Right atrium auricular region (tissue), 2 donors: ENCODE results near the gene ZNF419. TPM values are rescaled to one million over a fixed set of nuclear protein-coding genes. Genes with fewer than 3 reads are reported as not detected.
A peak's percentile ranks its signal among the peaks of the same experiment; 100 is the strongest.
"Not testable (repeated sequence)": the region's sequence is repeated elsewhere in the genome, so short reads cannot be mapped to it uniquely, and the experiment has no call there.

Experiments used
- DNase-seq: peaks from one replicate; pipeline ENCODE4 v3.0.0-alpha.2; 2019; ENCODE audit warnings: low spot score
- H3K27ac ChIP-seq, 2 donors: fragments of 200-600 bp; sonication (generic); 1 replicate in 1 of 2; 2 replicates in 1 of 2; pipeline ENCODE4 v1.5.1; 2016 to 2019
- H3K27me3 ChIP-seq, 2 donors: fragments of 200-600 bp; sonication (generic); one replicate each; pipeline versions ENCODE4 v1.5.1 to v1.6.0; 2017 to 2019
- H3K36me3 ChIP-seq: fragments of 200-600 bp; sonication (generic); one replicate; pipeline ENCODE4 v1.5.1; 2016
- H3K4me1 ChIP-seq, 2 donors: fragments of 200-600 bp; sonication (generic); one replicate each; pipeline versions ENCODE4 v1.5.1 to v1.6.0; 2017 to 2019
- H3K4me3 ChIP-seq, 2 donors: fragments of 200-600 bp; sonication (generic); 1 replicate in 1 of 2; 2 replicates in 1 of 2; pipeline ENCODE4 v1.5.1; 2017 to 2019; ENCODE audit warnings: mild to moderate bottlenecking in 1 of 2, moderate library complexity in 1 of 2
- H3K9me3 ChIP-seq, 2 donors: fragments of 200-600 bp; sonication (generic); one replicate each; pipeline ENCODE4 v1.5.1; 2019
- CTCF ChIP-seq, 2 donors: fragments of 200-600 bp; sonication (generic); IDR thresholded peaks; one replicate each; pipeline ENCODE4 v1.5.1; 2019; ENCODE audit warnings: antibody characterized with exemption in 2 of 2
- total RNA-seq, 2 donors: library from RNA; depleted of rRNA; stranded (reverse); fragments of >200 nt; gene quantifications; one replicate each; pipeline ENCODE4 v1.1.0, GENCODE V29; 2016

Gene ZNF419
- total RNA-seq, 2 donors from 2014 or later: 4.9 to 7.2 TPM

DNA sequence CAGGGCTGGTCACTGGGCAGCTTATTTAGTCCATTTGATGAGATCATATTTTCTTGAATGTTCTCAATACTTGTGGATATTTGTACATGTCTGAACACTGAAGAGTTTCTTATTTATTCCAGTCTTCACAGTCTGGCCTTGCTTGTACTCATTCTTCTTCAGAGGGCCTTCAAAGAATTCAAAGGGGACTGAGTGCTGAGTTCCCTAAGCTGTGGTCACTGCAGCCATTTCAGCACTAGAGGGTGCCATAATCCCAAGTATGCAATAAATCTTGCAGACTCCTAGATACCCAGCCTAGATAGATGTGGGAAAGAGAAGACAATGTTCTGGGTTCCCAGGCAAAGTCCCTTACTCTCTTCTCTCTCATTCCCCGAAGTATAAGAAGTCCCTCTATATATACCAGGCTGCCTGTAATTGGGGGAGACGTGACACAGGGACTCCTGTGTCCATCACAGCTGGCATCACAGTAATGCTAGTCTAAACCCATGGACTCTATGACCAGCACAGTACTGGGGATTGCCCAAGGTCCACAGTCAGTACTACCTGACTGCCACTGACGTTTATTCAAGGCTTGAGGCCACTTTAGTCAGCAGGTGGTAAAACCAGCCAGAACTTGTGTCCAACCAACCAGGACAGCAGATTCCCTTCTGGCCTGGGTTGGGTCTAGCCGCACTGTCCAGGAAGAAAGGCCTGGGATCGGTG, 21.7 kb upstream of the ZNF419 start:
- no peak for TF ChIP-seq CTCF (IDR thresholded peaks at IDR 0.05)
- H3K36me3 ChIP-seq: peaks cover 13% of the 10 kb centered on the region

DNA sequence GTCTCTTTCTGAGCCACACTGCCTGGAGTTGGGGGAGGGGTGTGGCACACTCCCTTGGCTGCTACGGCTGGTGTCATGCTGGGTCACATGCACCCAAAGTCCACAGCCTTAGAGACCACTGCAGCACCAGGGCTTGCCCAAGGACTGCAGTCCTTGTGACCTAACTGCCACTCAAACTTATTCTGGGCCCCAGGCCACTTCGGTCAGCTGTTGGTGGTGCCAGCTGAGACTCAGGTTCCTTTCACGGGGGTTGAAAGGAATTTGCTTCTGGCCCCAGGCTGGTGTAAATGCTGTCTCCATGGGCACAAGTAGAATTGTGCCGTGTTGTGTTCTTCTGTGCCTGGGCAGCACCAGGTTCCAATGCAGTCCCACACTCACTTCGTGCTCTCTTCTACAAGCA, 21.1 kb upstream of the ZNF419 start:
- no peak overlapping the region for H3K4me3 ChIP-seq
- peaks cover 29 to 88% of the 10 kb centered on the region in 2 donors for H3K9me3 ChIP-seq
- H3K27me3 ChIP-seq: no peaks in the 10 kb centered on the region
- peaks cover 13% of the 10 kb centered on the region for H3K36me3 ChIP-seq
- no peak for TF ChIP-seq CTCF (IDR thresholded peaks at IDR 0.05)
- no peak overlapping the region for H3K27ac ChIP-seq
- no peak for DNase-seq
- no peaks in the 10 kb centered on the region for H3K4me1 ChIP-seq

More for the DNA sequence above, 21.7 kb upstream of the ZNF419 start:
- peaks cover 22 to 88% of the 10 kb centered on the region in 2 donors for H3K9me3 ChIP-seq
- H3K4me1 ChIP-seq: no peaks in the 10 kb centered on the region
- no peak overlapping the region for H3K4me3 ChIP-seq
- no peak overlapping the region for H3K27ac ChIP-seq
- no peaks in the 10 kb centered on the region for H3K27me3 ChIP-seq
- no peak for DNase-seq

- TF ChIP-seq CTCF (IDR thresholded peaks at IDR 0.05): no peak
- no peak for DNase-seq
- no peak overlapping the region for H3K4me3 ChIP-seq
- H3K4me1 ChIP-seq: peaks cover 0 to 8% of the 10 kb centered on the region in 2 donors
- H3K9me3 ChIP-seq: peaks cover 57 to 80% of the 10 kb centered on the region in 2 donors
- no peaks in the 10 kb centered on the region for H3K27me3 ChIP-seq
- no peak overlapping the region for H3K27ac ChIP-seq
- peaks cover 46% of the 10 kb centered on the region for H3K36me3 ChIP-seq
Measured at GRCh38 chr19:57473646-57474045, 13.9 kb upstream of the ZNF419 start.

- TF ChIP-seq CTCF (IDR thresholded peaks at IDR 0.05): peak; percentile 20 to 42
- H3K4me1 ChIP-seq: peaks cover 0 to 8% of the 10 kb centered on the region in 2 donors
- peaks cover 41% of the 10 kb centered on the region for H3K36me3 ChIP-seq
- peaks cover 33 to 43% of the 10 kb centered on the region in 2 donors for H3K9me3 ChIP-seq
- peak within 1 kb of the TSS; percentile 64 to 74 for H3K4me3 ChIP-seq
- H3K27ac ChIP-seq: peak within 1 kb of the TSS; percentile 90 to 92
- no peaks in the 10 kb centered on the region for H3K27me3 ChIP-seq
- peak; percentile 95 for DNase-seq
Measured at GRCh38 chr19:57477191-57478008, 10.2 kb upstream of the ZNF419 start, which contains the start of gene ZNF772. Gene ZNF772, minus strand, starts transcription at chr19:57477566. Its CDS starts 257 bp downstream, at chr19:57477309.

DNA sequence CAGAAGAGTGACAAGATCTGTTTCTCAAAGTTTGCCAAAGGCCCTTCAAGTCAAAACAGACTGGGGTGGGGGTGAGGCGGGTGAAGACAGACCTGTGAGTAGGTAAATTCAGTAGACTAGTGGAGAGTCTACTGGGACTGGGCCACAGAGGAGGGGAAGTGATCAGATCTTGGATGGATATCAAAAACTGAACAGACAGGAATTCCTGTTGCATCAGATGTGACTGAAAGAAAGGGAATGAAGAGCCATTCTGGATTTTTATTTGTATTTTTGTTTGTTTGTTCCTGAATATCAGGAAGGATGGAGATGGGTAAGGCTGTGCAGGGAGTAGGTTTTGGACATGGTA, 722 bp downstream of the ZNF419 start:
- DNase-seq: not testable (repeated sequence)
- H3K4me3 ChIP-seq: peak overlapping the region in 1 of 2 donors; percentile 22

GRCh38 chr19:57499332-57499679, 11.8 kb downstream of the ZNF419 start:
- H3K27me3 ChIP-seq, H3K9me3 ChIP-seq, H3K4me1 ChIP-seq, H3K27ac ChIP-seq, H3K36me3 ChIP-seq, H3K4me3 ChIP-seq, DNase-seq: not testable (repeated sequence)

More for the DNA sequence above, 722 bp downstream of the ZNF419 start:
- H3K36me3 ChIP-seq: peaks cover 17% of the 10 kb centered on the region
- not testable (repeated sequence) for H3K27me3 ChIP-seq, H3K9me3 ChIP-seq, H3K4me1 ChIP-seq, H3K27ac ChIP-seq

DNA sequence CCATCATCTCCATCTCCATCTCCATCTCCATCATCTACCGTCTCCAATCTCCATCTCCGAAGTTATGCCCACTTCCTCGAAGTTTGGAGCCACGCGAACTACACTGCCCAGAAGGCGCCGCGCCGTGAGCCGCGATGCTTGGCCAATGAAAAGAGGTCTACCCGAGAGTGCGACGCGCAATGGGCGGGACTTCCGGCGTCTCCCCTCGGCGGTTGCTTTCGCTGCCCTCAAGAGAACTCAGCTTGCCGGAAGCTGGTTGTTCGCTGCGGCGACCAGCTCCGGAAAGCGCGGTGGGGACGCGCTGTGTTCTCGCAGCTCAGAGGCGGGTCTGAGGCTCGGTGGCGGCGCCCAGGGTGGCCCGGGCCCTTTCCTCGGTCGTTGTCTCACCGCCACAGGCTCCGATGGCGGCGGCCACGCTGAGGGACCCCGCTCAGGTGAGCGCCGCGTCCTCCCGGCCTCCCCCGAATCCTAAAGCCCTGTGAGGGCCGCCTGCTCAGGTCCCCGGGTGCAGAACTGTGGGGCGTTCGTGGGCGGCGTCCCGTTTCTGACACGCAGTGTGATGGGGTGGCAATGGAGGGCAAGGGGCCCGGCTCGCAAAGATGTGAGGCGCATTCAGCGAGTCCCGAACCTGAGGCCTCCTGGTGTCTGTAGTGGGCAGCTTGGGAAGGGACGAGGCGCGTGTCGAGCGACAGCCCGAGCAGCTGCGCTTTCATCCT, 12.3 kb downstream of the ZNF419 start, which contains the start of gene ZNF773:
ZNF773 (plus strand) TSS at position 259 of the 716 bp plus-strand sequence; CDS start at position 402, 143 bp downstream.
- DNase-seq: peak; percentile 93
- not testable (repeated sequence) for H3K36me3 ChIP-seq, H3K9me3 ChIP-seq, H3K27me3 ChIP-seq, H3K4me1 ChIP-seq
- Histone ChIP-seq H3K4me3 (peak within 1 kb of the TSS; percentile 82 to 93), H3K27ac (peak within 1 kb of the TSS; percentile 82 to 84)

- H3K27ac ChIP-seq, H3K27me3 ChIP-seq, H3K9me3 ChIP-seq, H3K4me1 ChIP-seq, DNase-seq: not testable (repeated sequence)
- peaks cover 14% of the 10 kb centered on the region for H3K36me3 ChIP-seq
- peak overlapping the region in 1 of 2 donors; percentile 82 for H3K4me3 ChIP-seq
Measured at GRCh38 chr19:57500400-57500799, 12.8 kb downstream of the ZNF419 start.
